HG02943 (cell line): ENCODE results near the gene STARD10.

Experiments used
- ATAC-seq: cut with Tn5 transposase; IDR thresholded peaks from one replicate; pipeline ENCODE4 v1.9.1; 2021; ENCODE audit warnings: mild to moderate bottlenecking, low read depth, moderate library complexity; ENCODE audit not compliant: unreplicated experiment

The STARD10 gene

DNA sequence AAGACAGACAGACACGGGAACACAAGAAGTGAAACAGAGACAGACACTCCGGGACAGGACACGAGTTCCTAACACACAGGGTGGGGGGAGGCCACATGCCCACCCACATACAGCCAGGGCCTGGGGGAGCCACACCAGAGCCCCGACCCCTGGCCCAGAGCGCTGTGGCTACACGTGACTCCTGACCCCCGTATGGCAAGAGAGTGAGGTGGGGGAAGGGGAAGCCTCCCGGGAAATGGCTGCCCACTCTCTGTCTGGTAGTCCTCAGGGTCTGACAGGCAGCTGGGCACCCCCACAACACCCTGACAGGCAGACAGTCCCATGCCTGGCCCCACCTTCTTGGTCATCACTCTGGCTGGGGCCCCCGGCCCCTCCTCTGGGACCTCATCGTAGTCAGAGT lies 81.0 kb downstream of the STARD10 start:
- ATAC-seq = no peak

DNA sequence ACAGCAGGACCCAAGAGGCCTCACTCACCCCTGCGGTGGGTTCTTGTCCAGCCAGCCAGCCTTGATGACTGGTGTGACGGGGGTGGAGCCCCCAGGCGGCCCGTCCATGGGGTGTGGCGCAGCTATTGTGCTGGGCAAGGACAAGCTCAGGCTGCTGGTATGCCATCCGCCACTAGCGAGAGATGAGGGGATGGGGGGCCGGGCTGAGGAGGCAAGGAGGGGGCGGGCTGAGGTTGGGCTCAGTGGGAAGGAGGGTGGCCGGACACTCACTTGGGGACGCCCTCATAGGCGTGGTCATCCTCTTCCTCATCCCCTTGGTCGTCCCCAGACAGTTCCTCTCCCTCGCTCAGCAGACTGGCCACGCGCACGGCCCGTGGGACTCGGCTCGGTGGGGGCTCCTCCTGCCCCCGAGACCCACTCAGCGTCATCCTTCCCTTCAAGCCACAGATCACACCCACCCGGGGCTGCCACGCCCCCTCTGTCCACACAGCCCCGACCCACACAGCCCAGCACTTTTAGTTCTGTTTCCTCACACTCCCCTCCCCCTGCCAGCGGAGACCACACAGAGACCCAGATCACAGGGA lies 81.6 kb downstream of the STARD10 start:
- ATAC-seq = no peak

DNA sequence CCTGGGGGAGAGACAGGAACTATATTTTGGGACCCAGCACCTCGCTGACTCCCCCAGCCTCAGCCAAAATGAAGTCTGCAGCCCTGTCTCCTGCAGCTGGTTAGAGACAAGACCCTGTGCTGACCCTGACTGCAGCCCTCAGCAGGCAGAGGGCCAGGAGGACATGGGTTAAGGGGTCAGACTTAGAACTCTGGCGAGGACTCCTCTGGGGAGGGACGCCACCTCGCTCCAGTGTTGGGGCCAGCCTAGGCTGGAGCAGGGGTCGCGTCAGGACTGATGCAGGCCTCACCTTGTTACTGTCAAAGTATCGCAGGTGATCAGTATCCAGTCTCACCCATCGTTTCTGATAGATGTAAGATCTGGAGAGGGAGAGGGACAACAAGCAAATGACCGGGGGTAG lies 82.7 kb downstream of the STARD10 start:
- no peak for ATAC-seq

DNA sequence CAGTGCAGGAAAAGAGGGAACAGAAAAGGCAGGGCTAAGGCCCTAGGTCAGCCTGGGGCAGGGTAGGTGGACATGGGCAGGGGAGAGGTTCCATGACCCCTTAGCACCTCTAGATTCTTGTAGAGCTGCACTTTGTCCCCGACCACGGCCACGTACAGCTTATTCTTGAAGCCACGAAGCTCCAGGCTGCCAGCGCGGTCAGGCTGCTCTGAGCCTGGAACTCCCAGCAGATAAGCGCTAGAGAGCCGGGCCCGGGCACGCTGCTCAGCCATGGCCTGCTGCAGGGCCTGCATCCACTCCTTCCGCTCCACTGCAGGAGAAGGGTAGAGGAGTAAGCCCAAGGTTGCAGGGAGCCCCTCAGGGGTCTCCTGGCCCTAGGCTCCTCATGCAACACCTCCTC lies 83.6 kb downstream of the STARD10 start:
- ATAC-seq = no peak

DNA sequence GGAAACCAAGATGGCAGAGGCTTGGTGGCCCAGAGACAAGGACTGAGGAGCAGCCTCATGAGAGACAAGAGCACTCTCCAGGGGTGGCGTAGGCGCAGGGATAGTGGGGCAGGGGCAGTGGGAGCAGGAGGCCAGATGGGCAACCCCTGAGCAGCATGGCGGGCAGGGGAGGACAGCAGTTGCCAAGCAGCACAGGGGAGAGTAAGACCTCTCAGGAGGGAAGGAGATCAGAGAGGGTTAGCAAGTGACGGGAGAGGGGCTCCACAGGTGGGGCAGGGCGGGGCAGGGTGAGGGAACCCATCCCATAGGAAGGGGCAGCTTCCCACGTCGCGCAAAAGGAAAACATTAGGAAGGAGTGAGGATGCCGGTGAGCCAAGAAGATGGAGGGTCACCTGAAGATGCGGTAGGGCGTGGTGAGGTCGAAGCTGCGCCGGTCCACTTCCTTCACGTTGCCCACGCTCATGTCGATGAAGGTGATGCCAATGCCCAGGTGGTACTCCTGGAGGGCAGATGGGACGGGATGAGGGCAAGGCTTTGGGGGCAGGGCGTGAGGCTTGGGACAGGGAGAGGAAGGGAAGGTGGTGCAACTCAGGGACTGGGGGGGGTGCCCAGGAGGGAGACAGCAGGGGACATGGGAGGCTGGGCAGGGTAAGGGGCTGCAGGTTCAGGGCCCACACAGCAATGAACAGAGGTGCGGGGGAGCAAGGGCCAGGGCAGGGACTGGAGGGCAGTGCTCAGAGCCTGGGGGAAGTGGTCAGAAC lies 84.2 kb downstream of the STARD10 start:
- ATAC-seq = no peak

DNA sequence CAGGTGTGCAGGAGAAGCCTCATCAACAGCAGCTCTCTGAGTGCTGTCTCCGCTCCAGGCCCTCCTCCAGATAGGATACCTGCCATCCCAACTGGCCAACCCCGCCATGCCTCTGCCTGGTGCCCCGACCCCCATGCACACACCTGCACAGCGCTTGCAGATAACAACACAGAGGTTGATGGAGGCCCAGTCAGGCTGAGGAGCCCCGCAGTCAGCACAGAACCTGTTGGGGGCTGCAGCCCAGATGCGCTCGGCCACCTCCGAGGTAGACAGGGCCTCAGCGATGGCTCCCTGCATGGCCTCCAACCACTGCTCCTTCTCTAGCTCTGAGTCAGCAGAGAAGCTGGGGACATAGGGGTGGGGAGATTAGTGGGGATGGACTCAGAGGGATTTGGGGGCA lies 86.8 kb downstream of the STARD10 start:
- ATAC-seq = no peak

DNA sequence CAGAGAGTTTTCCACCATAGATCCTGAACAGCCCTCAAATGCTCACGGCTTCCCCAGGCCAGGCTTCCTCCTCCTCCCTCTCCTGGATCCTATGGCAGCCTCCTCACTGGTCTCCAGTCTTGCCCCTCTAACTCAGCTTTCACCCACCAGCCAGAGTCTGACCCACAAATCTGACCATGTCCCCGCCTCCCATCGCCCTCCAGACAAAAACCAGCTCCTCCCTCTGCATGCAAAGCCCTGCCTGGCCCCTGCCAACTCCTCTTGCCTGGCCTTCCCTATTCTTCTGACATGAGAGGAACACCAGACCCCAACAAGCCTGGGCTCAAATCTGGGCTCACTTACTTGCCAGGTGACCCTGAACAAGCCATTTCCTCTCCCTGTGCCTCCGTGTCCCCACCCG lies 87.3 kb downstream of the STARD10 start:
- no peak for ATAC-seq

DNA sequence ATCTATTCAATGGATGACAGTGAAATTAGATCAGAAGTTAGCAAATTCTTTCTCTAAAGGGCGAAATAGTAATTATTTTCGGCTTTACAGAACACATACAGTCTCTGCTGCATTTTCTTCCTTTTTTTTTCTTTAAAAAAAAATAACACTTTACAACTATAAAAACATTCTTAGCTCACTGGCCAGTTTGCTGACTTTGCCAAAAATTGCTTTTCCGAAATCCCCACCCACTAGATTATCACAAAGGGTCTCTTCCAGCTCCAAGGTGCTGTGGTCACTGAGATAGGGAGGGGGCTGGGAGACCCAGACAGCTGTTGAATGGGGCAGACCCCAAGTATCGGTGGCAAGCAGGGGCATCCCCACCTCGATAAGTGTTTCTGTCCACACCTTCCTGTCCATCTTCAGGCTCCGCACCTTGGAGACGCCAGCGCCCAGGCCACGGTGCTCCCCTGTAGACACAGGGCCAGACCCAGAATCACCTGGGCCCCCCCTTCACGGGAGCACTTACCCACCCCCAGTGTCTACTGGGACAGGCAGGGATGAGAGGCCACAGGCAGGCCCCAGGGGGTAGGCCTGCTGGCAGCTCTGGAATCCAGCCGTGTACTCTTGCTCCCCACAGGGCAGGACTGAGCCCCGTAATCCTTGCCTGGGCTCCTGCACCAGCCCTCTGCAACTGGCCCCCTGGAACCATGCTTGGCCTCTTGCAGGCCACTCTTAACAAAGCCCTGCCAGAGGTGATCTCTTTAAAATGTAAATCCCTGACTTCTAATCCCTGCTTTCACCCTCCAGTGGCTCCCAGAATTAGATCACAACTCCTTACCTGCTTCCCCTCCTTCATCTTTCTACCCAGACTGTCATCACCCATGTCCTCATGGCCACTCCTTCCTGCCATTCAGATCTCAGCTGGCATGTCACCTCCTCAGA lies 88.1 kb downstream of the STARD10 start:
- ATAC-seq = no peak

DNA sequence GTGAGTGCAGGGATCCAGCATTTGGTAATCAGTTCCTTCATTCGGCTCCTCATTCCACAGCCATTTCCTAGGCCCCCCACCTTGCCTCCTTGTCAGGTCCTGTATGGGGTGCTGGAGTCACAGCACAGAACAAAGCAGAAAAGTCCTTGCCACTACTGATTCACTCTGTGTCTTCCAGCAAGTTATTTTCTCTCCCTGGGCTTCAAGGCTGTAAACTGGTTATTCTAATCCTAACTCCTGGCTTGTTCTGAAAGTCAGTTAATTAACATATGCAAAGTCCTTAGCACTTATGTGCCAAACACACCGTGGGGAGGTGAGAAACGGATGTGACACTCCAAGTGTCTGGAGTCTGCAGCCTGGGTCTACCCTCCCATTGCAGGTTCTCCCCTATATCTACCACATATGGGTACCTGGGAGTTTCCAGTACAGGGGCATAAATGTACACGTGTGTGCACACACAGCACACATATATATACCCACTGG lies 89.0 kb downstream of the STARD10 start:
- no peak for ATAC-seq
